NCI-H2107 (cell line): ENCODE data around the gene ZNF829.
A peak's percentile ranks its signal among the peaks of the same experiment; 100 is the strongest.

ENCODE experiments used
- DNase-seq: peaks from one replicate; lab custom pipeline; 2025; lab: John Stamatoyannopoulos, UW

ZNF829 gene

DNA sequence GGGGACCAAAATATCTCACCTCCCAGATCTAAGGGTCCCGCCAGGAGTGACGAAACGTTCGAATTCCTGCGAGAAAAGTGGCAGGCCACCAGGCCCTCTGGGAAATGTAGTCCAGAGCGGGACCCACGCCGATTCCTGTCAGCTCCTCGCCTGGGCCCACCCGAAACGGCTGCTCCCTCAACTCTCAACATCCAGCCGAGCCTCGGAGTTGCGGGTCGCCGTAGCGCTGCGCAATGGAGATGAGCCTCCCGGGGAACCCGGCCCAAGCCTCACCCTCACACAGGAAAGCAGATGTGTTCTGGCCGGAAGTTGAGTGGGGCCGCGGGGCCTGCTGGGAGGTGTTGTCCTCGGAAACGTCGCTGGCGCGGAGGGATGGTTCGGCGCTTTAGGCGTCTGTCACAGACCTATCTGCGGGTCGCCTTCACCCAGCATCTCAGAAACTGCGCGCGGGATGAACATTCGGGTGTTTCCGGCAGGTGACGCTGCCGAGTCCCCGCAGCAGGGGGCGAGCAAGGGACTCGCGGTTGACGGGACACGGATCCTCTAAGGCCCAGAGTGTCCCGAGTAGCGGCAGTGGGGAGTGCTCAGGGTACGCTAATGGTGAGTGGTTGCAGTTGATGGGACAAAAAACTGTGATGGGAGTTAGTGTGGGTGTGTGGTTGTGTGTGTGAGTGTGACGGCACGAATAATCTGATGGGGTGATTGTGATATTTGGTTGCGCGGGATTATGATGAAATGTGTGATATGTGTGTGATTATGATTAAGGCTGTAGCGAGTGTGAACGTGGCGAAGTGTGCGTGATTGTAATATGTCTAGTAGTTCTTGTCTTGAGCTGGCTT is at the start of gene ZNF829, which contains the start of gene ZNF568:
Gene ZNF829, minus strand, starts transcription at position 300 of the 839 bp plus-strand sequence. CDS start 1,124 bp downstream, outside the sequence.
Gene ZNF568, plus strand, starts transcription at position 341 of the 839 bp plus-strand sequence. CDS start 6,439 bp downstream, outside the sequence.
- peak; percentile 24 for DNase-seq

DNA sequence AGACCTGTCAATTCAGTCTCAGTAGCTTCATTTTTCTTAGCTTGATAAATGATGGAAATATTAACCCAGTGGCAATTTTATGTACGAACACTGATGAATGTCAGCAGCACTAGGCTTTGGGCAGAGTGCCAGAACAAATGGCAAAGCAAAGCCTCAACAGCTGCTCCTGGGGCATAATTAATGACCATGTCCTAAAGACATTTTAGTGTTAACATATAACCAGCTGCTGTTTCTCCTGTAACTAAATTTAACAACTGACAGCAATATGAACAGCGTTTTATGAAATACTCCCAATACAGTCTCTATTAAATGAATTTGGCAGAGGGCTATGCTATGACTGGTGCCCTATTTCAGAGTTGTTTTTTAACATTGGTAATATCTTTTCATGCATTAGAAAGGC is 47.2 kb upstream of the ZNF829 start:
- DNase-seq = no peak

DNA sequence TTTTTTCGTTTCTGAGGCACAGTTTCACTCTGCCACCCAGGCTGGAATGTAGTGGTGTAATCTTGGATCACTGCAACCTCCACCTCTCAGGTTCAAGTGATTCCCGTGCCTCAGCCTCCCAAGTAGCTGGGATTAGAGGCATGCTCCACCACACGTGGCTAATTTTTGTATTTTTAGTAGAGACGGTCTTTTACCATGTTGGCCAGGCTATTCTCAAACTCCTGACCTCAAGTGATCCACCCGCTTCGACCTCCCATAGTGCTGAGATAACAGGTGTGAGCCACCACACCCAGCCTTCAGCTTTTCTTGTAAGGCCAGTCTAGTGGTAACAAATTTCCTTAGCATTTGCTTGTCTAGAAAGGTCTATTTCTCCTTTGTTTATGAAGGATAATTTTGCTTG is 46.3 kb upstream of the ZNF829 start:
- no peak for DNase-seq

DNA sequence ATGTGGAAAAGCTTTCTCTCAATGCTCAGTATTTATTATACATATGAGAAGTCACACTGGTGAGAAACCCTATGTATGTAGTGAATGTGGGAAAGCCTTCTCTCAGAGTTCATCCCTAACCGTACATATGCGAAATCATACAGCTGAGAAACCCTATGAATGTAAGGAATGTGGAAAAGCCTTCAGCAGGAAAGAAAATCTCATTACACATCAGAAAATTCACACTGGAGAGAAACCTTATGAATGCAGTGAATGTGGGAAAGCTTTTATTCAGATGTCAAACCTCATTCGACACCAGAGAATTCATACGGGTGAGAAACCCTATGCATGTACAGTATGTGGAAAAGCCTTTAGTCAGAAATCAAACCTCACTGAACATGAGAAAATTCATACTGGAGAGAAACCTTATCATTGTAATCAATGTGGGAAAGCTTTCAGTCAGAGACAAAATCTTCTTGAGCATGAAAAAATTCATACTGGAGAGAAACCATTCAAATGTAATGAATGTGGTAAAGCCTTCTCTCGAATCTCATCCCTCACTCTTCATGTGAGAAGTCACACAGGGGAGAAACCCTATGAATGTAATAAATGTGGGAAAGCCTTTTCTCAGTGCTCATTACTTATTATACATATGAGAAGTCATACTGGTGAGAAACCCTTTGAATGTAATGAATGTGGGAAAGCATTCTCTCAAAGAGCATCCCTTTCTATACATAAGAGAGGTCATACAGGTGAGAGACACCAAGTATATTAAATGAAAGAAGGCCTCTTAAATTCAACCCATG is 34.4 kb upstream of the ZNF829 start:
- DNase-seq = no peak

DNA sequence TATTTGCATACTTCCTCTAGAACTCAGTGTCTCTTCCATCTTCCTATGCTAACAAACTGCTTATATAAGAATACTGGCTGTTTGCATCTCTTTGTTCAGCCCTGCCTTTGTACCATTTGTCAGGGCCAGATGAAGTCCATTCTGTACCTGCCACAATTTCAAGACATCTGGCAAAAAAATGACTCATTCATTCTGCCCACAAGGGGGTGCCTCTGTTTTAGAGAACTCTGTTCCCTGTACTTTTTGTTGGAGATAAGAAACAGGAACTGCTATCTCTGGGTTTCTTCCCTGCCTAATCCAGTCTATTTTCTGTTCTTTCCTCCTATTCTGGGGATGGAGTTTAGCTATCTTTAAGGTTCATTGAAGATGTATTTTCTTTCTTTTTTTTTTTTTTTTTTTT is 23.1 kb upstream of the ZNF829 start:
- DNase-seq = no peak

DNA sequence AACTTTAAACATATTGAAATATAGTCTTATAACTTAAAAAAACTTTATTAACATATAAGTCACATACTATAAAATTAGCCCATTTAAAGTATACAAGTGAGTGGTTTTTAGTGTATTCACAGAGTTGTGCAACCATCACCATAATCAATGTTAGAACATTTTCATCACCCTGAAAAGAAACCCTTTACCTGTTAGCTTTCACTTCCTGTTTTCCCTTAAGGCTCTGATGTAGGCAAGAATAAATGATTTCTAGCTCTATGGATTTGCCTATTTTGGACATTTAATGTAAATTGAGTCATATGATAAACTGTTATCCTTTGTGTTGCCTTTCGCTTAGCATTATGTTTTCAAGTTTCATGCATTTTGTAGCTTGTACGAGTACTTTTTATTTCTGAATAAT is 15.6 kb upstream of the ZNF829 start:
- DNase-seq = no peak

DNA sequence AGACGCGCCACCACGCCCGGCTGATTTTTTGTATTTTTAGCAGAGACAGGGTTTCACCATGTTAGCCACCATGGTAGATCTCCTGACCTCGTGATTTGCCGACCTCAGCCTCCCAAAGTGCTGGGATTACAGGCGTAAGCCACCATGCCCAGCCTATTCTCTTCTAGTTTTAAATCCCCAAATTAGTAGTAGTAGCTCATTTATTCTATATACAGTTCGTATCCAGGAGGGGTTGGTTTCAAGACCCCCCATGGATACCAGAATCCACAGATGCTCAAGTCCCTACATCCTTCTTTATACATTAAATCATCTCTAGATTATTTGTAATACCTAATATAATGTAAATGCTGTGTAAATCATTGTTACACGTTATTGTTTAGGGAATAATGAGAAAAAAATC is 2.0 kb upstream of the ZNF829 start:
- DNase-seq = no peak

DNA sequence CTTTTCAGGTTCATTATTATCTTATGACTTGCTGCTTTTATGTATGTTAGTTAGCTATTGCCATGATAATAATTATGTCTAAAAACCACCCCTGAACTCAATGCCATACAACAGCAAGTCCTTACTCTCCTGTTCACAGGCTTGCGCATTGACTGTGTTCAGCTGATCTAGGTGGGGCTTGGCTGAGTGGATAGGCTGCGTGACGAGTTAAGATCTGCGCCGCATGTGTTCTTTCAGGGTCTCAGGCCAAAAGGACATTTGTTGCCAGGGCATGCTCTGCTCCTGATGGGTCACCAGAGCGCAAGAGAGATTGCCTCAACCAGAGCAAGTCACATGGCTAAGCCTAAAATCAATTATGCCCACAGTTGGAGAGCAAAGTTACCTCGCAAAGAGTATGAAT is 900 bp upstream of the ZNF829 start:
- no peak for DNase-seq

DNA sequence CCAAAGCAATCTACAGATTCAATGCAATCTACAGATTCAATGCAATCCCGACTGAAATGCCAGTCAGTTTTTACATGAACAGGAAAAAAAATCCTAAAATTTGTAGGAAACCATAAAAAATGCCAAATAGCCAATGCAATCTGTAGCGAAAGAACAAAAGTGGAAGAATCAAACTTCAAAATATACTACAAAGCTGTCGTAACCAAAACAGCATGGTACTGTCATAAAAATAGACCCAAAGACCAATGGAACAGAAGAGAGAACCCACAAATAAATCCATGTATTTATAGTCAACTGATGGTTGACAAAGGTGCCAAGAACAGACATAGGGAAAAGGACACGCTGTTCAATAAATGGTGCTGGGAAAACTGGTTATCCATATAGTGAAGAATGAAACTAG is 17.7 kb downstream of the ZNF829 start:
- DNase-seq = no peak

DNA sequence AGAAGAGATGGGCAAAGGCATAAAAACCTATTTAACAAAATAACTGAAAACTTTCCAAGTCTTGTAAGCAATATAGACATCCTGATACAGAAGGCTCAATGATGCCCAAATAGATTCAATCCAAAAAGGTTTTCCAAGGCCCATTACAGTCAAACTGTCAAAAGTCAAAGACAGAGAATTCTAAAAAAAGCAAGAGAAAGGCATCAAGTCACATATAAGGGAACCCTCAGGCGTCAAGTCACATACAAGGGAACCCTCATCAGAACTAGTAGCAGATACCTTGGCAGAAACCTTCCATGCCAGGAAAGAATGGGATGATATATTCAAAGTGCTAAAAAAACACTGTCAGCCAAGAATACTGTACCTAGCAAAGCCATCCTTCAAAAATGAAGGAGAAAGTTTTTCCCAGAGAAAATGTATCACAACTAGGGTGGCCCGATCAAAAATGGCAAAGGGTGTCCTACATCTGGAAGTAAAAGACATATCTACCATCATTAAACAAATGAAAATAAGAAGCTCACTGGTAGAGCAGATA is 21.2 kb downstream of the ZNF829 start:
- no peak for DNase-seq

DNA sequence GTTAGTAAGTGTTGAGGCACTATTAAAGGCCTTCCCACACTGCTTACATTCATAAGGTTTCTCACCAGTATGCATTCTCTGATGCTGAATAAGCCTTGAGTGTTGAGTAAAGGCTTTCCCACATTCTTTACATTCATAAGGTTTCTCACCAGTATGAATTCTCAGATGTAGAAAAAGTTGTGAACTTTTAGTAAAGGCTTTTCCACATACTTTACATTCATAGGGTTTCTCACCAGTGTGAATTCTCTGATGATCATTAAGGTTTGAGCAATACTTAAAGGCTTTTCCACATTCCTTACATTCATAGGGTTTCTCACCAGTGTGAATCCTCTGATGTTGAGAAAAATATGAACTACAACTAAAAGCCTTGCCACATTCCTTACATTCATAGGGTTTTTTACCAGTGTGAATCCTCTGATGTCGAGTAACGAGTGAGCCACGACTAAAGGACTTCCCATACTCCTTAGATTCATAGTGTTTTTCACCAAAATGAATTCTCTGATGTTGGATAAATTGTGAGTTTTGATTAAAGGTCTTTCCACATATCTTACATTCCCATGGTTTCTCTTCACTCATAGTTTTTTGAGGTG is 24.2 kb downstream of the ZNF829 start:
- no peak for DNase-seq

DNA sequence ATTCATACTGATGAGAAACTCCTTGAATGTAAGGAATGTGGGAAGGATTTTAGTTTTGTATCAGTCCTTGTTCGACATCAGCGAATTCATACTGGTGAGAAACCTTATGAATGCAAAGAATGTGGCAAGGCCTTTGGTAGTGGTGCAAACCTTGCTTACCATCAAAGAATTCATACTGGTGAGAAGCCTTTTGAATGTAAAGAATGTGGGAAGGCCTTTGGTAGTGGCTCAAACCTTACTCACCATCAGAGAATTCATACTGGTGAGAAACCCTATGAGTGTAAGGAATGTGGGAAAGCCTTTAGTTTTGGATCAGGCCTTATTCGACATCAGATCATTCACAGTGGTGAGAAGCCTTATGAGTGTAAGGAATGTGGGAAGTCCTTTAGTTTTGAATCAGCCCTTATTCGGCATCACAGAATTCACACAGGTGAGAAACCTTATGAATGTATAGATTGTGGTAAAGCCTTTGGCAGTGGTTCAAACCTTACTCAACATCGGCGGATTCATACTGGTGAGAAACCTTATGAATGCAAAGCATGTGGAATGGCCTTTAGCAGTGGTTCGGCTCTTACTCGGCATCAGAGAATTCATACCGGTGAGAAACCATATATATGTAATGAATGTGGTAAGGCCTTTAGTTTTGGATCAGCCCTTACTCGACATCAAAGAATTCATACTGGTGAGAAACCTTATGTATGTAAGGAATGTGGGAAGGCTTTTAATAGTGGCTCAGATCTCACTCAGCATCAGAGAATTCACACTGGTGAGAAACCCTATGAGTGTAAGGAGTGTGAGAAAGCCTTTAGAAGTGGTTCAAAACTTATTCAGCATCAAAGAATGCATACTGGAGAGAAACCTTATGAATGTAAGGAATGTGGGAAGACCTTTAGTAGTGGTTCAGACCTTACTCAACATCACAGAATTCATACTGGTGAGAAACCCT is 38.8 kb downstream of the ZNF829 start:
- DNase-seq = no peak

DNA sequence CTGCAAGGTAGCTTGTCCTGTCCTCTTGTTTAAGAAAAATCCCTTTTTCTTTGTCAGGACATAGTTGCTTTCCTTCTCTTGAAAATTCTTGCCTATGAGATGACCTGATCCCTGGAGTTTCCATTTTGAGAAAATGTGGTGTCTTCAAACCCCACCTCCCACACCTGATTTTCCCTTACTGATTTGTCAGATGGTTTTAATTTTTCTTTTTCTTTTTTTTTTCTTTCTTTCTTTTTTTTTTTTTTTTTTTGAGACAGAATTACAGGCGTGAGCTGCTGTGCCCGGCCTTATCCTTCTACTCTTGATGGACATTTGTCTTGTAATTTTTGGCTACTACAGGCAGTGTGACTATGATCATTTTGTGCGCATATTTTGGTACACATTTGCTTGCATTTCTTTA is 64.2 kb downstream of the ZNF829 start:
- DNase-seq = no peak

DNA sequence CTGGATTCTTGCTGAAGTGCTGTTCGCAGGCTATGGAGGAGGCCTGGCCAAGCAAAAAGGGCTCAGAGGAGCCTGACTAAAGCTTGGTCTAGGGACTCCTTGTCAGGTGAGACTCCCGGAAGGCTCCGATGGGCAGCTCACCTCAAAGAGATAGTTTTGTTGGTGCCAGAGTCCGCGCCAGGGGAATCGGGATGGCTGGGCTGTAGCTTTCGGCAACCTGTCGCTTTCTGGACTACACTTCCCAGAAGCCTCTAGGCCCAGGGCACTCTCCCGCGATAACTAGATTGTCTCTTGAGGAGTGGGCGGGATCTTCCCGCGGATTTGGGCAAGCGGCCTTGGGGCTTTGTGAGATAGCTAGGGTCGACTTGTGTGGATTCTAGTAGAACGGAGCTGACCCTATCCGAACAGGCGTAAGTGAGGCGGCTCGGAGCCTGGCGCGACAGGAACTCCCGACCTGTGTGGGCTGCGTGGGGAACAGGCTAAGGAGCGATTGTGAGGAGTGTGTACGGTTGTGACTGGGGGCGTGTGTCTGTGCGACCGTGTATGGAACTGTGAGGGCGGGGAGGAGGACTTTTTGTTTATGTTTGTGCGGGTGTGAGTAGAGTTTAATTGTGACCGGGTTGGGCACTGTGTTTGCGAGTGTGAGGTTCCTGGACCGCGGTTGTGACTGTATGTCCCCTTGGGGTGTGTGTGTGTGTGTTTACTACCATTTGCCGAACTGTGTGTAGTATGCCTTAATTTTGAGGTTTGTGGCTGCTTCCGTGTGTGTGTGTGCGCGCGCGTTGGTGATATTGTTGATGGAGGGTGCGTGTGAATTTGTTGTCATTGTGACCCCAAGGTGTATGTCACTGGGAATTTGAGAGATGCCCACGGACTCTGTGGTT is 65.3 kb downstream of the ZNF829 start, which contains the start of gene ZNF345:
Gene ZNF345, plus strand, starts transcription at position 318 of the 884 bp plus-strand sequence. CDS start 25,955 bp downstream, outside the sequence.
- DNase-seq = peak; percentile 82

DNA sequence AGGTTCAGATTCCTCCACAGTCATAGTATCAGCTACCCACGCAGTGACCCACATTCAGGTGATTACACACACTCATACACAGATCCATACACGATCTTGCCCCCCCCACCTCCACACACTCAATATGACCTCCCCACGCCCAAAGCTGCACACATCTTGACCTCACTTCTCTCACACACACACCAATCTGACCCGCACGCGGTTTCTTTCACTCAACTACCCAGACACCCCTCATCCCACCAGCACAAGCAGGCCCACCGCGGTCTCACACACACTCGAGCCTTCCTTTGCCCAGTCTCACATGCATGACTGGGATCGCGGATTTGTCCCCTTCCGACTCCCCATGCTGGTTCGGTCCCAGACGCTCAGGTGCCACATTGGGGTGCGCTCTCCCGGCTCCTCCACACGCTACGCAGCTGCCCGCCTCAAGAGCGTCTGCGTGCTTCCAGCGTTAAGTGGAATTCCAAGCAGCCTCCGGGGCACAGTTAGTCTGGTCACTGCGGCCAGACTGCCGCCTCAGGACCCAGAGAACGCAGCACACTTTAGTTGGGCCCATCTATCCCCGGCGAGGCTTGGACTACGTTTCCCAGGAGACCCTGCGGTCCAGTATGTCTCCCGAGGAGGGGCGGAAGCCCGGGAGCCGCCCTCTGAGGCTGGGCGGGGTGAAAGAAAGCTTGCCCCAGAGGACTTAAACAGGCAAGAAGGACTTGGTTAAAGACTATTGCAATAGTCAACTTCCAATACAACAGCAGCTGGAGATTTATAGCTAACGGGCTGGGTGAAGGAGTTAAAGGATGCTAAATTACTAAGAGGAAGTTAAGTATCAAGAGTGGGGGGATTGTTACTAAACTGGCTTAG is 66.2 kb downstream of the ZNF829 start:
- DNase-seq = peak; percentile 56

DNA sequence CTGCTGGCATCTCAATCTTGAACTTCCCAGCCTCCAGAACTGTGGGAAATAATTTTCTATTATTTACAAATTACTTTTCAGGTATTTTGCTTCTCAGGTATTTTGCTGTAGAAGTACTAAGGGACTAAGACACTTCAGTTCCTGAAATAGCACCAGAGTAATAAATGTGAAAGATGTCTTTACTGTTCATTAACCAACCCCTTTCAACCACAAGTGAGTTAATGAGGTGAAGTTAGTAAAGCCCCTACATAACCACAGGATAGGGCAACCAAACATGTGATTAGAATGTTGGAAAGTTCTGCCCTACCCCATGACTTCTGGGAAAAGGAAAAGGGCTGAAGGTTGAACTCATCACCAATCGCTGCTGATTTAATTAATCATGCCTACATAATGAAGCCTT is 68.1 kb downstream of the ZNF829 start:
- no peak for DNase-seq

DNA sequence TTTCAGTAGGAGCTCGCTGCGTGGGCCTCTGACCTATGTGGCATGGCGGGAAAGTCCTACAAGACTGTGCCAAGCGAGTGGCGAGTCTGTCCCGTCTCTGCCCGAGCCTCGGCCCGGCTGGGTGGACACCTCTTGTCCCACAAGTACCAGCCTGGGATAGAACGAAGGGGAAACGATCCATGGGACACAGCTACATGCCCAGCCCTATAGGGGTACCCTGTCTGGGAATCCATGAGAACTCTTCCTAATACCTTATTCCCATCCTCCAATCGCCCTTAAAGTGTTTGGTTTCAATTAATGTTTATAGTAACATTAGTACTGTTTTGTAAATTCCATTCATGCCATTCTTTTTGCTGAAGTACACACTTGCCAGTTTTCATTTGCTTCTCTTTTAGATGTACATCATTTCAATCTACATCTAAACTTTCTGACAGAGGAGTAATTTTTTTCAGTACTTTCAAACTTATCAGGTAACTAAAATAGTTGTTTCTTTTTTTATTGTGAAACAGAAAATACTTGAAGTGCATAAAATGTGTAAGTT is 77.2 kb downstream of the ZNF829 start:
- no peak for DNase-seq
